GM12878 (cell line): ENCODE data around the gene OR13C3. TPM values are rescaled to one million over a fixed set of nuclear protein-coding genes. Genes with fewer than 3 reads are reported as not detected.

ENCODE experiments used
- ATAC-seq: fragments of 200-7000 bp; cut with Tn5 transposase; 3 replicates; pipeline ENCODE4 v1.9.1; 2020; ENCODE audit warnings: mild to moderate bottlenecking, moderate library complexity
- BruUV-seq: library from RNA; stranded (reverse); fragments of 400-500 nt; replicated peaks from 2 replicates; lab custom pipeline; 2021; lab: Mats Ljungman, UMichigan
- CTCF ChIA-PET: fragments of 300-600 bp; sonication (Branson Sonifier 250); formaldehyde crosslinking; extraction: SDS; loops from one replicate; lab custom pipeline; 2021; ENCODE audit warnings: inconsistent platforms; lab: Yijun Ruan, JAX
- POLR2A ChIA-PET: fragments of 350-600 bp; formaldehyde crosslinking; extraction: SDS; loops from one replicate; lab custom pipeline; 2021; ENCODE audit warnings: inconsistent platforms; lab: Charles Lee
- RAD21 ChIA-PET: fragments of 300-600 bp; sonication (Branson Sonifier 250); formaldehyde crosslinking; loops from one replicate; lab custom pipeline; 2023; ENCODE audit warnings: antibody characterized with exemption; ENCODE audit not compliant: unreplicated experiment; lab: Charles Lee
- SMC1A ChIA-PET: fragments of 300-600 bp; sonication (Branson Sonifier 250); formaldehyde crosslinking; loops from one replicate; lab custom pipeline; 2023; ENCODE audit not compliant: unreplicated experiment, uncharacterized antibody; lab: Charles Lee
- DNase-seq: peaks from one replicate; pipeline ENCODE4 v3.0.0-alpha.2; 2011; ENCODE audit warnings: low read depth, low spot score
- FAIRE-seq: peaks from 3 replicates; lab custom pipeline; 2011; peaks lifted over from hg19 to GRCh38; lab: Jason Lieb, UNC
- H2AFZ ChIP-seq: 2 replicates; pipeline ENCODE4 v1.6.0; 2011; ENCODE audit warnings: low read depth, low read length, control low read depth; ENCODE audit not compliant: control insufficient read depth
- H3K27ac ChIP-seq: 2 replicates; pipeline ENCODE4 v1.5.1; 2011; ENCODE audit warnings: control low read depth; ENCODE audit not compliant: control insufficient read depth, insufficient read depth
- H3K27me3 ChIP-seq, 2 experiments: replicated peaks in 1 of 2; 2 replicates each; pipeline versions ENCODE4 v1.6.0 to v1.6.1; 2011; ENCODE audit warnings: low read length in 1 of 2; ENCODE audit not compliant: control insufficient read depth in 2 of 2, insufficient read depth in 2 of 2
- H3K36me3 ChIP-seq, 2 experiments: 2 replicates each; pipeline ENCODE4 v1.5.1; 2011; ENCODE audit warnings: low read length in 1 of 2; ENCODE audit not compliant: control insufficient read depth in 2 of 2, insufficient read depth in 2 of 2
- H3K4me1 ChIP-seq: 2 replicates; pipeline ENCODE4 v1.6.1; 2011; ENCODE audit warnings: mild to moderate bottlenecking, low read length, moderate library complexity, mixed read lengths; ENCODE audit not compliant: control insufficient read depth, insufficient read depth
- H3K4me2 ChIP-seq: 2 replicates; pipeline ENCODE4 v1.6.0; 2011; ENCODE audit warnings: control low read depth; ENCODE audit not compliant: control insufficient read depth, insufficient read depth
- H3K4me3 ChIP-seq: fragments of 200-600 bp; sonication (generic); 2 replicates; pipeline ENCODE4 v1.5.1; 2016
- H3K79me2 ChIP-seq: 2 replicates; pipeline ENCODE4 v1.6.0; 2011; ENCODE audit warnings: low read length; ENCODE audit not compliant: control insufficient read depth, insufficient read depth
- H3K9ac ChIP-seq: 2 replicates; pipeline ENCODE4 v1.8.0; 2011; ENCODE audit warnings: low read length, control low read depth, mixed read lengths; ENCODE audit not compliant: control insufficient read depth, insufficient read depth
- H3K9me3 ChIP-seq: replicated peaks from 3 replicates; pipeline ENCODE4 v1.5.1; 2011; ENCODE audit warnings: mild to moderate bottlenecking, low read length; ENCODE audit not compliant: control insufficient read depth, insufficient read depth
- H4K20me1 ChIP-seq: 2 replicates; pipeline ENCODE4 v1.6.0; 2011; ENCODE audit not compliant: control insufficient read depth, insufficient read depth
- ATF2 ChIP-seq: IDR thresholded peaks from 2 replicates; pipeline ENCODE4 v1.6.1; 2012; ENCODE audit warnings: low read length, inconsistent platforms
- ATF3 ChIP-seq: IDR thresholded peaks from 2 replicates; pipeline ENCODE4 v1.6.1; 2011; ENCODE audit warnings: low read depth, mild to moderate bottlenecking, low read length, moderate library complexity, borderline replicate concordance; ENCODE audit errors: extremely low read depth
- CREM ChIP-seq: IDR thresholded peaks from 2 replicates; pipeline ENCODE4 v1.6.1; 2014; ENCODE audit warnings: antibody characterized with exemption, low read depth
- E2F8 ChIP-seq: fragments of 450-650 bp; IDR thresholded peaks from 2 replicates; pipeline ENCODE4 v1.6.1; 2018; ENCODE audit warnings: mild to moderate bottlenecking, low read depth, moderate library complexity; ENCODE audit not compliant: partially characterized antibody
- FOS ChIP-seq: IDR thresholded peaks from 3 replicates; pipeline ENCODE4 v1.6.1; 2011; ENCODE audit warnings: borderline replicate concordance; ENCODE audit not compliant: insufficient read length; ENCODE audit errors: extremely low read depth
- MTA3 ChIP-seq: IDR thresholded peaks from 2 replicates; pipeline ENCODE4 v1.6.1; 2012; ENCODE audit warnings: low read length, inconsistent platforms, borderline replicate concordance
- NFYB ChIP-seq: IDR thresholded peaks from 2 replicates; pipeline ENCODE4 v1.6.1; 2011; ENCODE audit warnings: low read depth, mild to moderate bottlenecking, low read length, improper control_type of control experiment, moderate library complexity; ENCODE audit not compliant: insufficient read depth
- PAX5 ChIP-seq: IDR thresholded peaks from 2 replicates; pipeline ENCODE4 v1.6.1; 2011; ENCODE audit warnings: low read depth, low read length, borderline replicate concordance
- RB1 ChIP-seq: fragments of 450-650 bp; formaldehyde crosslinking; IDR thresholded peaks from 2 replicates; pipeline ENCODE4 v1.6.1; 2017; ENCODE audit warnings: mild to moderate bottlenecking, borderline replicate concordance
- STAT3 ChIP-seq: IDR thresholded peaks from 2 replicates; pipeline ENCODE4 v1.6.1; 2011; ENCODE audit warnings: low read depth, low read length, improper control_type of control experiment
- SUZ12 ChIP-seq: fragments of 200-600 bp; sonication (generic); IDR thresholded peaks from one replicate; pipeline ENCODE4 v1.6.1; 2018; ENCODE audit warnings: antibody characterized with exemption, mild to moderate bottlenecking; ENCODE audit not compliant: unreplicated experiment
- TBL1XR1 ChIP-seq: IDR thresholded peaks from 2 replicates; pipeline ENCODE4 v1.6.1; 2012; ENCODE audit warnings: low read depth, low read length, improper control_type of control experiment
- ZNF24 ChIP-seq: fragments of 450-650 bp; IDR thresholded peaks from 2 replicates; pipeline ENCODE4 v1.6.1; 2017; ENCODE audit warnings: antibody characterized with exemption, mild to moderate bottlenecking
- in situ Hi-C: fragments of 300-500 bp; cut with MboI; formaldehyde crosslinking; loops from 9 replicates; pipeline ENCODE4 v1.14.3; 2018; ENCODE audit warnings: mixed read lengths
- intact Hi-C: fragments of 100-400 bp; cut with micrococcal nuclease; formaldehyde crosslinking; loops from one replicate; pipeline ENCODE4 v1.14.2; 2022; ENCODE audit not compliant: unreplicated experiment
- polyA plus RNA-seq, 11 experiments: library from polyadenylated mRNA; depleted of rRNA in 4 of 11; unstranded in 6 of 11; stranded (reverse) in 5 of 11; fragments of >200 nt; fragmentation: Nextera tagmentation in 4 of 11; fragmentation: Illumina TruSeq in 1 of 11; extraction: Ambion mirVana in 4 of 11; extraction: Trizol in 1 of 11; gene quantifications; 1 replicate in 1 of 11; 2 replicates in 10 of 11; pipeline versions ENCODE4 v1.2.1 to v1.2.3, GENCODE V29; 2011 to 2016; ENCODE audit warnings: inconsistent platforms in 2 of 11, missing spikeins in 2 of 11, low read depth in 1 of 11
- total RNA-seq, 4 experiments: library from RNA; depleted of rRNA in 3 of 4; stranded (reverse); fragments of >200 nt in 3 of 4; fragmentation: Illumina TruSeq in 1 of 4; extraction: Trizol in 1 of 4; gene quantifications; 2 replicates each; pipeline versions ENCODE4 v1.2.1 to v1.2.3, GENCODE V29; 2013 to 2021

The OR13C3 gene
- total and polyA plus RNA-seq, 10 of the 15 experiments (the other 5 are each of a cell fraction or from before 2014, with no cell fraction given) = 0.87 TPM; not detected in 9

- Histone ChIP-seq H3K9me3 (no peaks in the 10 kb centered on the region), H3K4me3 (no peak overlapping the region), H3K79me2 (no peaks in the 10 kb centered on the region), H3K4me2 (no peak overlapping the region), H4K20me1 (no peaks in the 10 kb centered on the region), H3K36me3 (no peaks in the 10 kb centered on the region), H2AFZ (no peak overlapping the region), H3K9ac (no peak overlapping the region), H3K4me1 (no peaks in the 10 kb centered on the region), H3K27ac (no peak overlapping the region), H3K27me3 (no peaks in the 10 kb centered on the region)
- intact Hi-C loops = loop anchor here (5.0 kb wide), 1 partner anchor 61 kb away; the partner anchor contains the start of gene OR13C8
- SMC1A ChIA-PET = no interaction called here
- POLR2A ChIA-PET = interaction anchor here (0.6 kb wide), 2 partner anchors 138 to 168 kb away, joined by 3 to 8 read pairs; no protein-coding TSS in a partner anchor
- CTCF ChIA-PET = interaction anchor here (1.4 kb wide), 1 partner anchor 12 kb away, joined by 5 read pairs; no protein-coding TSS in a partner anchor
- TF ChIP-seq ATF3 (no peak), ATF2 (no peak), RB1 (no peak), ZNF24 (no peak), MTA3 (no peak), PAX5 (no peak), SUZ12 (no peak), E2F8 (no peak), FOS (no peak), CREM (no peak), STAT3 (no peak), TBL1XR1 (no peak), NFYB (no peak)
- FAIRE-seq (no peak), DNase-seq (no peak), ATAC-seq (no peak)
- RAD21 ChIA-PET = no interaction called here
- in situ Hi-C loops = no loop called here
- BruUV-seq = no TSS peak
Measured at GRCh38 chr9:104506565-104506964, 30.1 kb downstream of the OR13C3 start.
